Measurements from ENCODE around the gene ANXA1.

The ANXA1 gene

GRCh38 chr9:73132034-73132776 lies 19.5 kb upstream of the ANXA1 start:
- peak overlapping the region; percentile 70 for H3K27ac ChIP-seq
- TF ChIP-seq CTCF (conservative IDR thresholded peaks at IDR 0.05): no peak

- peak overlapping the region; percentile 70 for H3K27ac ChIP-seq
- no peak for TF ChIP-seq CTCF (conservative IDR thresholded peaks at IDR 0.05)
Measured at GRCh38 chr9:73133022-73133651, 18.5 kb upstream of the ANXA1 start.

- no peak for TF ChIP-seq CTCF (conservative IDR thresholded peaks at IDR 0.05)
- H3K27ac ChIP-seq: no peak overlapping the region
Measured at GRCh38 chr9:73133921-73134407, 17.7 kb upstream of the ANXA1 start.

GRCh38 chr9:73135394-73135793 lies 16.3 kb upstream of the ANXA1 start:
- no peak for TF ChIP-seq CTCF (conservative IDR thresholded peaks at IDR 0.05)
- no peak overlapping the region for H3K27ac ChIP-seq

- TF ChIP-seq CTCF (conservative IDR thresholded peaks at IDR 0.05): no peak
- peak overlapping the region; percentile 57 for H3K27ac ChIP-seq
Measured at GRCh38 chr9:73137286-73137899, 14.3 kb upstream of the ANXA1 start.

- H3K27ac ChIP-seq: peak overlapping the region; percentile 57
- TF ChIP-seq CTCF (conservative IDR thresholded peaks at IDR 0.05): no peak
Measured at GRCh38 chr9:73137914-73138313, 13.8 kb upstream of the ANXA1 start.

GRCh38 chr9:73138516-73138915 lies 13.1 kb upstream of the ANXA1 start:
- TF ChIP-seq CTCF (conservative IDR thresholded peaks at IDR 0.05): no peak
- H3K27ac ChIP-seq: peak overlapping the region; percentile 57
